ENCODE results near the gene ZEB1. TPM values are rescaled to one million over a fixed set of nuclear protein-coding genes. Genes with fewer than 3 reads are reported as not detected.
"Not testable (repeated sequence)": the region's sequence is repeated elsewhere in the genome, so short reads cannot be mapped to it uniquely, and the experiment has no call there.

ZEB1 gene
- total and polyA plus RNA-seq, 4 experiments from 2014 or later: 19.1 to 70.6 (median 50.0) TPM

DNA sequence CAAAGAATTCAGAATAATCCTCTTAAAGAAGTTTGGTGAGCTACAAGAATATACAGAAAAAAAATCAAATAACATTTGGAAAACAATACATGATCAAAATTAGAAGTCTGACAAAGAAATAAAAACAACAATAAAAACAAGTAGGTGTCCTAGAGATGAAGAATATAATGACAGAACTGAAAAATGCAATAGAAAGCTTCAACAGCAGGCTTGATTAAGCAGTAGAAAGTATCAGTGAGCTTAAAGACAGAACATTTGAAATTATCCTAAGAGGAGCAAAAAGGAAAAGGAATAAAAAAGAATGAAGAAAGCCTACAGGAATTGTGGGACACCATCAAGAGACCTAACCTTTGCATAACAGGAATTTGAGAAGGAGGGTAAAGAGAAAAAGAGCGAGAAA lies 238.8 kb downstream of the ZEB1 start:
- peaks cover 5 to 52% (median 45%) of the 10 kb centered on the region in 8 donors for H3K9me3 Mint-ChIP-seq
- CTCF ChIA-PET (ENCODE audit: partially characterized antibody): interaction anchor here (0.6 kb wide), 1 partner anchor 227 kb away, joined by 3 read pairs; no protein-coding TSS in a partner anchor

DNA sequence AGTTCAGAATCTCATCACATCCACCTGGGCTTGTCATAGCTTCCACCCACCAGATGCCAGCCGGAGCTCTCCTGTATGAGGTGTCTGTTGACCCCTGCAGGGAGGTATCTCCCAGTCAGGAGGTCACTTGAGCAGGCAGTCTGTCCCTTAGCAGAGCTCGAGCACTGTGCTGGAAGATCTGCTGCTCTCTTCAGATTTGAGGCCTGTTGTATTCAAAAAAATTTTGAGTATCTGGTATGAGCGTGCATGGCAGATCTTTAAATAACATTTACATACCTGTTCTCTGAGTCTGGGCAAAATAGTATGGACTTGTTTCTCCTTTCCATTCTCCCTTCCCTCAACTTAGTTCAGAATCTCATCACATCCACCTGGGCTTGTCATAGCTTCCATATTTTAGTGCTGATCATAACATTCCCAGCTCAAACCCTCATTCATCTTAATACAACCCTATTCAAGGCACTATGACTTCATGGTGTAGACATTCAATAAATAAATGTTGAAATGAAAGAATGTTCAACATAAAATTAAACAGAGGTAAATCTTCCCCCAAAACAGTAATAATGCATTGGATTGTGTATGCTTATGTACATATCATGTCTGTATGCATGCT lies 249.3 kb downstream of the ZEB1 start:
- H3K9me3 ChIP-seq (ENCODE audit: control insufficient read depth in 1 of 2, low read length in 2 of 2); intact Hi-C loops (cut with micrococcal nuclease); H3K27me3 ChIP-seq (ENCODE audit: insufficient read depth, low read length); CTCF ChIA-PET (ENCODE audit: partially characterized antibody); H3K4me1 Mint-ChIP-seq; H3K4me1 ChIP-seq (ENCODE audit: insufficient read depth, low read length); H3K27ac Mint-ChIP-seq; POLR2A ChIA-PET (ENCODE audit: partially characterized antibody); H3K27ac ChIP-seq (ENCODE audit: low read depth, low read length); H3K4me3 Mint-ChIP-seq; DNase-seq; H3K36me3 ChIP-seq (ENCODE audit: insufficient read depth, low read length); H3K36me3 Mint-ChIP-seq; H3K4me3 ChIP-seq (ENCODE audit: low read length in 2 of 2): not testable (repeated sequence)
- H3K27me3 Mint-ChIP-seq: peaks cover 23 to 25% of the 10 kb centered on the region in 2 donors
- H3K9me3 Mint-ChIP-seq: peaks cover 0 to 11% (median 5%) of the 10 kb centered on the region in 8 donors

More for the DNA sequence above, 238.8 kb downstream of the ZEB1 start:
- Mint-ChIP-seq H3K27me3 (peaks cover 7% of the 10 kb centered on the region in 2 donors), H3K27ac (no peak overlapping the region), H3K36me3 (peaks cover 5 to 12% of the 10 kb centered on the region in 2 donors), H3K4me1 (no peaks in the 10 kb centered on the region), H3K4me3 (no peak overlapping the region)
- POLR2A ChIA-PET (ENCODE audit: partially characterized antibody): no interaction called here
- peaks cover 0 to 11% of the 10 kb centered on the region in 2 donors for H3K9me3 ChIP-seq (ENCODE audit: control insufficient read depth in 1 of 2, low read length in 2 of 2)
- intact Hi-C loops (cut with micrococcal nuclease): no loop called here
- no peaks in the 10 kb centered on the region for H3K4me1 ChIP-seq (ENCODE audit: insufficient read depth, low read length)
- H3K4me3 ChIP-seq (ENCODE audit: low read length in 2 of 2): no peak overlapping the region
- DNase-seq: no peak
- H3K27me3 ChIP-seq (ENCODE audit: insufficient read depth, low read length): no peaks in the 10 kb centered on the region
- H3K27ac ChIP-seq (ENCODE audit: low read depth, low read length): no peak overlapping the region
- H3K36me3 ChIP-seq (ENCODE audit: insufficient read depth, low read length): no peaks in the 10 kb centered on the region

DNA sequence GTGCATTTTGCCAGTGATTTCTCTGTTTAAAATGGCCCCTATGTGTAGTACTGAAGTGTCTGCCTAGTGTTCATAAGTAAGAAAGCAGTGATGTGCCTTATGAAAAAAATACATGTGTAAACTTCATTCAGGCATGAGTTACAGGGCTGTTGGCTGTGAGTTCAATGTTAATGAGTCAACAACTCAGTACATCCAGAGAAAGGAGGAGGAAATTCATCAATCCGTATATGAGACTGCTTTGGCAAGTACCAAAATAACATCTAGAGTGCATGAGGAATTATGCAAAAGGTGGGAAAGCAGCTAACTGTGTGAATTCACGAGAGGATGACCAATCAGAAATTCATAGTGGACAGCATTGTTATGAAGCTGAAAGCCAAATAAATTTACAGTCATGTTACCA lies 255.6 kb downstream of the ZEB1 start:
- H3K27me3 ChIP-seq (ENCODE audit: insufficient read depth, low read length): no peaks in the 10 kb centered on the region
- peaks cover 0 to 9% (median 3%) of the 10 kb centered on the region in 8 donors for H3K9me3 Mint-ChIP-seq
- intact Hi-C loops (cut with micrococcal nuclease): no loop called here
- no peaks in the 10 kb centered on the region for H3K4me1 ChIP-seq (ENCODE audit: insufficient read depth, low read length)
- no peak for DNase-seq
- H3K36me3 ChIP-seq (ENCODE audit: insufficient read depth, low read length): no peaks in the 10 kb centered on the region
- H3K36me3 Mint-ChIP-seq: peaks cover 0 to 5% of the 10 kb centered on the region in 2 donors
- no peak overlapping the region for H3K27ac Mint-ChIP-seq
- peaks cover 0 to 5% (median 1%) of the 10 kb centered on the region in 4 donors for H3K4me1 Mint-ChIP-seq
- H3K27ac ChIP-seq (ENCODE audit: low read depth, low read length): no peak overlapping the region
- H3K27me3 Mint-ChIP-seq: peaks cover 2 to 8% of the 10 kb centered on the region in 2 donors
- no peaks in the 10 kb centered on the region for H3K9me3 ChIP-seq (ENCODE audit: control insufficient read depth in 1 of 2, low read length in 2 of 2)
- no peak overlapping the region for H3K4me3 Mint-ChIP-seq
- ChIA-PET POLR2A (ENCODE audit: partially characterized antibody) (no interaction called here), CTCF (ENCODE audit: partially characterized antibody) (no interaction called here)
- H3K4me3 ChIP-seq (ENCODE audit: low read length in 2 of 2): no peak overlapping the region

DNA sequence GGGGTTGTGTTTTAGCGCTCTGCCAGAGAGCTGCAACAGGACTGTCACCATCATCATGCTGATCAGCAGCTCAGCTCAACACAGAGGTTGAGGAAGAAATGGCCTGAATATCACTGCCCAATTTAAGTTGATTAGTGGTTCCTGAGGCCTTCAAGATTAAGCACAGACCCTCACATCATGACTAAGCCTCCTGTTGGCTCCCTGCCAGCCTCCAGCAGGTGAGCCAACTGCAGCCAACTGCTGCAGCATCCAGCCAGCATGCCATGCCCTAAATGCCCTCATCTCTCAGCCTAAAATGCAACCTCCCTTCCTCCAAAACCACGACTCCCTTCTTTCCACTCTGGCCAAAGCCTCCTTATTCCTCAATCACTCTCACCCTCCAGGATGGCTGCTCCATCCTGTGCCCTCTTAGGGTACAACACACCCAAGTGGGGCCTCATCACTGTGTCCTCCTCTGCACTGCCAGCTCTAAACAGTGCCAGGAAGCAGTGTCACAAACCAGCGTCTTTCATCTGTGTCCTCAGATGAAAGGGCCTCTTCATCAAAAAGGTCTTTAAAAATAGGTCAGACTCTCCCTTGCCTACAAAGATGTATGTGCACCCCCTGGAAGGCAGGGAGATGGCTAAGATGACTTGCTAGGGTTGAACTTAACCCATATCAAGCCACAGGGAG lies 259.3 kb downstream of the ZEB1 start:
- peak overlapping the region in 1 of 8 donors; percentile 6 for H3K4me3 Mint-ChIP-seq
- peak overlapping the region in 2 of 7 donors; percentile 38 to 80 for H3K27ac Mint-ChIP-seq
- intact Hi-C loops (cut with micrococcal nuclease): no loop called here
- H3K36me3 Mint-ChIP-seq: peaks cover 0 to 5% of the 10 kb centered on the region in 2 donors
- no peak overlapping the region for H3K4me3 ChIP-seq (ENCODE audit: low read length in 2 of 2)
- no peaks in the 10 kb centered on the region for H3K9me3 ChIP-seq (ENCODE audit: control insufficient read depth in 1 of 2, low read length in 2 of 2)
- H3K27ac ChIP-seq (ENCODE audit: low read depth, low read length): no peak overlapping the region
- H3K9me3 Mint-ChIP-seq: peaks cover 0 to 11% (median 3%) of the 10 kb centered on the region in 8 donors
- ChIA-PET CTCF (ENCODE audit: partially characterized antibody) (no interaction called here), POLR2A (ENCODE audit: partially characterized antibody) (no interaction called here)
- H3K27me3 Mint-ChIP-seq: peaks cover 0 to 5% of the 10 kb centered on the region in 2 donors
- H3K4me1 Mint-ChIP-seq: peaks cover 0 to 5% (median 1%) of the 10 kb centered on the region in 4 donors
- no peaks in the 10 kb centered on the region for H3K4me1 ChIP-seq (ENCODE audit: insufficient read depth, low read length)
- no peaks in the 10 kb centered on the region for H3K27me3 ChIP-seq (ENCODE audit: insufficient read depth, low read length)
- no peak for DNase-seq
- H3K36me3 ChIP-seq (ENCODE audit: insufficient read depth, low read length): no peaks in the 10 kb centered on the region

DNA sequence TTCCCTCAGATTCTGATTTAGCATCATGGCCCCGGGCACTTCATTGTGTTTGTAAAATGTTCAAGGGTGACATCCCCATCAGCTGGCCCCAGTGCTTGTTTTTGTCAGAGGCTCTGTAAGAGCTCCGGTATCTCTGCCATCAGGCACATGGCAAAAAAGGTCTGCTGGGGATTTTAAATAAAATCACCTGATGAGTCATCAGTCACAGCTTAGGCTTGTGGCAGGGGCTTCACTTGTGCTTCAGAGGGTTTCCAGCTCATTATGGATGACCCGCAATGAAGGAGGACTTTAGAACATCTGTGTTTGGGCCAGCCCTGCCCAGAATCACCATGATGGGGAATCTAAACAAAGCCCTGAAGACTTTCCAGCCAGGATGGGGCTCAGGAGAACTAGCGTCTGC lies 259.9 kb downstream of the ZEB1 start:
- intact Hi-C loops (cut with micrococcal nuclease): no loop called here
- Mint-ChIP-seq H3K36me3 (peaks cover 0 to 5% of the 10 kb centered on the region in 2 donors), H3K4me3 (no peak overlapping the region), H3K27me3 (peaks cover 0 to 5% of the 10 kb centered on the region in 2 donors), H3K27ac (no peak overlapping the region), H3K4me1 (peaks cover 0 to 5% (median 1%) of the 10 kb centered on the region in 4 donors), H3K9me3 (peaks cover 0 to 11% (median 3%) of the 10 kb centered on the region in 8 donors)
- no peak for DNase-seq
- no peaks in the 10 kb centered on the region for H3K4me1 ChIP-seq (ENCODE audit: insufficient read depth, low read length)
- H3K27me3 ChIP-seq (ENCODE audit: insufficient read depth, low read length): no peaks in the 10 kb centered on the region
- no peaks in the 10 kb centered on the region for H3K9me3 ChIP-seq (ENCODE audit: control insufficient read depth in 1 of 2, low read length in 2 of 2)
- no peaks in the 10 kb centered on the region for H3K36me3 ChIP-seq (ENCODE audit: insufficient read depth, low read length)
- no peak overlapping the region for H3K4me3 ChIP-seq (ENCODE audit: low read length in 2 of 2)
- CTCF ChIA-PET (ENCODE audit: partially characterized antibody): no interaction called here
- POLR2A ChIA-PET (ENCODE audit: partially characterized antibody): no interaction called here
- no peak overlapping the region for H3K27ac ChIP-seq (ENCODE audit: low read depth, low read length)
